Bronchial epithelial cell (primary cell): Measurements from ENCODE around the gene ID1. TPM values are rescaled to one million over a fixed set of nuclear protein-coding genes. Genes with fewer than 3 reads are reported as not detected.
"Not testable (repeated sequence)": the region's sequence is repeated elsewhere in the genome, so short reads cannot be mapped to it uniquely, and the experiment has no call there.

ENCODE experiments used
- DNase-seq: peaks from one replicate; pipeline ENCODE4 v3.0.0-alpha.2; 2010; ENCODE audit warnings: low read depth
- FAIRE-seq: peaks from 2 replicates; lab custom pipeline; 2011; peaks lifted over from hg19 to GRCh38; lab: Jason Lieb, UNC
- H3K27me3 ChIP-seq: 2 replicates; pipeline ENCODE4 v1.5.1; 2011; ENCODE audit warnings: low read length; ENCODE audit not compliant: control insufficient read depth, insufficient read depth
- H3K36me3 ChIP-seq: 2 replicates; pipeline ENCODE4 v1.5.1; 2011; ENCODE audit warnings: low read length; ENCODE audit not compliant: control insufficient read depth, insufficient read depth
- H3K4me3 ChIP-seq: 2 replicates; pipeline ENCODE4 v1.5.1; 2011; ENCODE audit warnings: mild to moderate bottlenecking, low read depth, low read length, control low read depth
- total RNA-seq: library from RNA; depleted of rRNA; stranded (reverse); fragments of >200 nt; gene quantifications from 2 replicates; pipeline ENCODE4 v1.2.1, GENCODE V29; 2014
- TF ChIP-seq, protein P1 (sequence below): IDR thresholded peaks from 2 replicates; pipeline ENCODE4 v1.5.1; 2011; ENCODE audit warnings: mild to moderate bottlenecking, moderate library complexity, low read length, control low read depth, inconsistent platforms; ENCODE audit not compliant: insufficient read depth, severe bottlenecking

Gene ID1
- total RNA-seq, 1 donor from 2014 or later, result 930 TPM

DNA sequence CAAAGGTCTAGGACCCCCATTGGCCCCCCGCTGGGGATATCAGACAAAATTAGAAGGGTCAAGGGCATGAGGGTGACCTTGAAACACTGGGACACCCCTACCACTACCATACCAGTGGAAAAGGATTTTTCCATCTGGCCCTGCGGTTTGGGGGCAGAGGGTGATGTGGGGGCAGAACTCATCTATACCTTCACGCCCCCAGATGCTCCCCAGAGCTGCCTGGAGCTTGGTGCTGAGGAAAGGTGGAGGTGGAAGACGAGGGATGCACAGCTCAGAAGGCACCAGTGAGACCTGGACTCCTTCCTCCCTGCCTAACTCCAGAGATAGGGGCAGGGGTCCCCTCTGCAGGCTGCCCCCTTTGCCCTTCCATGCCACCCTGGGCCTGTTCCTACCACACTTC, 33.7 kb downstream of the ID1 start:
- H3K27me3 ChIP-seq, result peaks cover 6% of the 10 kb centered on the region
- no peaks in the 10 kb centered on the region for H3K36me3 ChIP-seq
- FAIRE-seq, result no peak
- no peak overlapping the region for H3K4me3 ChIP-seq
- DNase-seq, result no peak
- TF ChIP-seq, protein P1, sequence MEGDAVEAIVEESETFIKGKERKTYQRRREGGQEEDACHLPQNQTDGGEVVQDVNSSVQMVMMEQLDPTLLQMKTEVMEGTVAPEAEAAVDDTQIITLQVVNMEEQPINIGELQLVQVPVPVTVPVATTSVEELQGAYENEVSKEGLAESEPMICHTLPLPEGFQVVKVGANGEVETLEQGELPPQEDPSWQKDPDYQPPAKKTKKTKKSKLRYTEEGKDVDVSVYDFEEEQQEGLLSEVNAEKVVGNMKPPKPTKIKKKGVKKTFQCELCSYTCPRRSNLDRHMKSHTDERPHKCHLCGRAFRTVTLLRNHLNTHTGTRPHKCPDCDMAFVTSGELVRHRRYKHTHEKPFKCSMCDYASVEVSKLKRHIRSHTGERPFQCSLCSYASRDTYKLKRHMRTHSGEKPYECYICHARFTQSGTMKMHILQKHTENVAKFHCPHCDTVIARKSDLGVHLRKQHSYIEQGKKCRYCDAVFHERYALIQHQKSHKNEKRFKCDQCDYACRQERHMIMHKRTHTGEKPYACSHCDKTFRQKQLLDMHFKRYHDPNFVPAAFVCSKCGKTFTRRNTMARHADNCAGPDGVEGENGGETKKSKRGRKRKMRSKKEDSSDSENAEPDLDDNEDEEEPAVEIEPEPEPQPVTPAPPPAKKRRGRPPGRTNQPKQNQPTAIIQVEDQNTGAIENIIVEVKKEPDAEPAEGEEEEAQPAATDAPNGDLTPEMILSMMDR, result no peak

DNA sequence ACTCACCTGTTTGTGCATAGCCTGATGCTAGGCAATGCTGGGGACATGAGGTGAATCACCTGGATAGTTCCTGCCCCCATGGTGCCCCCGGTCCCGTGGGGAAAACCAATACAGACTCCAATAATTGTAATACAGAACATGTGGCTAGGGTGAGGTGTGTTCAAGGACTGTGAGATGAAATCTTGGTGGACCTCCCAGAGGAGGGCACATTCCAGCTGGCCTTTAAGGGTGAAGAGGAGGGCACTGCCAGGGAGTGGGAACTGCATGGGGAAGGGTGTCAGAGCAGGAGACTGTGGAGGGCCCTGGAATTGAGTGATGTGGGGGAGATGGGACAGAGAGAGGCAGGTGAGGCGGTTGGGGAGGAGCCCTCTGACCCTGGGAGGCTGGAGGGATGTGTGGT, 35.2 kb downstream of the ID1 start:
- H3K27me3 ChIP-seq, result peaks cover 6% of the 10 kb centered on the region
- no peaks in the 10 kb centered on the region for H3K36me3 ChIP-seq
- H3K4me3 ChIP-seq, result no peak overlapping the region
- TF ChIP-seq, protein P1, result no peak
- FAIRE-seq (no peak), DNase-seq (no peak)

DNA sequence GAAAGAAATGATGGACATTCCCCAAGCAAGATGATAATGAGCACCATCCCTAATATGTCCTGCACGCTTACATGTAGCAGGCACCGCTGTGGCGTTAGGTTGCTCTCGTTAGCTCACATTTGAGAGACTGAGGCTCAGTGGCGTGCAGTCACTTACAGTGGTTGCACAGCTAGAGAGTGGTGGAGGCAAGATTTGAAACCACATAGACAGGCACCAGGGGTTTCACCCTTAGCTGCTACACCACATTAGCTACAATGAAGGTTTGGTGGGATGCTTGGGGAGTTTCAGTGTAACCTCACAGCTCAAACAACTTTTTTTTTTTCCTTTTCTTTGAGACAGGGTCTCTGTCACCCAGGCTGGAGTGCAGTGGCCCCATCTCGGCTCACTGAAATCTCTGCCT, 36.3 kb downstream of the ID1 start:
- H3K4me3 ChIP-seq, result no peak overlapping the region
- no peak for DNase-seq
- H3K27me3 ChIP-seq, result peaks cover 6% of the 10 kb centered on the region
- H3K36me3 ChIP-seq, result no peaks in the 10 kb centered on the region
- TF ChIP-seq, protein P1, result no peak
- FAIRE-seq, result no peak

DNA sequence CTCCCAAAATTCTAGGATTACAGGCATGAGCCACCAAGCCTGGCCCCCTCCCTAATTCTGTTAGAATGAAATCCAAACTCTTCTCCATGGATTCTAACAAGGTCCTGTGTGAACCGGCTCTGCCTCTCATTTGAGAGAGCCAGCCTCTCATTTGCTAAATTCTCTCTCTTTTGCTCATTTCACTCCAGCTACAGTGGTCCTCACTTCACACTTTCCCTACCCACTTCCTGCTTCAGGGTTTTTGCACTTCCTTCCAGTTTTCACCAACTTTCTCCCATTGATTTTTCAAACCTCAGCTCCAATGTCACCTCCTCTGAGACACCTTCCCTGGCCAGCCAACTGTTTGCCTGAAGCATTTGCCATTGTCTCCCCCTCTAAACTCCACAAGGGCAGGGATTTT, 37.7 kb downstream of the ID1 start:
- Histone ChIP-seq H3K27me3 (peaks cover 5% of the 10 kb centered on the region), H3K4me3 (no peak overlapping the region), H3K36me3 (no peaks in the 10 kb centered on the region)
- no peak for DNase-seq
- no peak for FAIRE-seq
- TF ChIP-seq, protein P1, result no peak

DNA sequence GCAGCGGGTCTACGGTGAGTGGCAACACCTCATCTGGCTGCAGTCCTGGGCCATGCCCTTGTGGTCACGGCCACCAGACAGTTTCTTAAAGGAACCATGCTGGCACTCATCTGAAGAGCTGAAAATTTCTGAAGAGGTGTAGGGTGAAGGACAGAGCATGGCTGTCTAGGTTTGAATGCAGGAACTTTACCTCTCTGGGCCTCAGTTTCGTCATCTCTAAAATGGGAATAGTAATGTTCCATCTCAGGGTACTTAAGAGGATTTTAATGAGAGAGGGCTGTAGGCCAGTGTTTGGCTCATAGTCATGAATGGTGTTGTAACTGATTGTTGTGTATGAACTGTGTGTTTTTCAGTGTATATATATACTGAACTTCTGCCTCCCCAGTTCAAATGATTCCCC, 38.4 kb downstream of the ID1 start:
- DNase-seq (no peak), FAIRE-seq (no peak)
- no peak overlapping the region for H3K4me3 ChIP-seq
- H3K27me3 ChIP-seq, result peaks cover 3% of the 10 kb centered on the region
- no peaks in the 10 kb centered on the region for H3K36me3 ChIP-seq
- TF ChIP-seq, protein P1, result no peak

DNA sequence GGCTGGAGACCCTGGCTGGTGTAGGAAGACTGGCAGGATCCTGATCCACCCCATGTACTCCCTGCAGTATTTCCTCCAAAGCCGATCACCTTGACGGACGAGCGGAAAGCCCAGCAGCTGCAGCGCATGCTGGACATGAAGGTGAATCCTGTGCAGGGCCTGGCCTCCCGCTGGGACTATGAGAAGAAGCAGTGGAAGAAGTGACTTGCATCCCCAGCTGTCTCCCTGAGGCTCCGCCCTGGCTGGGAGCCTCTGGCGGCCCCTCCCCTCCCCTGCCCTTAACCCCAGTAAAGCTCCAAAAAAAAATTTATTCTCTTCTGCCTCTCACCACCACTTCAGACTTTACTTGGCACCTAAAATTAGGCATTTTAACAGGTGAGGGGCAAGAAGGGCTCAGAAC, 39.6 kb downstream of the ID1 start:
- no peak for DNase-seq
- no peaks in the 10 kb centered on the region for H3K36me3 ChIP-seq
- H3K27me3 ChIP-seq, result no peaks in the 10 kb centered on the region
- FAIRE-seq, result no peak
- TF ChIP-seq, protein P1, result no peak
- no peak overlapping the region for H3K4me3 ChIP-seq

DNA sequence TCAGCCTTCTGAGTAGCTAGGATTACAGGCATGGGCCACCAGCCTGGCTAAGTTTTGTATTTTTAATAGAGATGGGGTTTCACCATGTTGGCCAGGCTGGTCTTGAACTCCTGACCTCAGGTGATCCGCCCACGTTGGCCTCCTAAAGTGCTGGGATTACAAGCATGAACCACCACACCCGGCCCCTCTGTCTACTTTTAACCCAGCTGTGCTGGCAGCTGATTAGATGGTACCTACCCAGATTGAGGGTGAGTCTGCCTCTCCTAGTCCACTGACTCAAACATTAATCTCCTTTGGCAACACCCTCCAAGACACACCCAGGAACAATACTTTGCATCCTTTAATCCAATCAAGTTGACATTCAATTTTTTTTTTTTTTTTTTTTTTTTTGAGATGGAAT, 43.0 kb downstream of the ID1 start:
- not testable (repeated sequence) for H3K4me3 ChIP-seq, FAIRE-seq, DNase-seq, H3K27me3 ChIP-seq, H3K36me3 ChIP-seq
